ENCODE measurements around the gene IL12A.

DNA sequence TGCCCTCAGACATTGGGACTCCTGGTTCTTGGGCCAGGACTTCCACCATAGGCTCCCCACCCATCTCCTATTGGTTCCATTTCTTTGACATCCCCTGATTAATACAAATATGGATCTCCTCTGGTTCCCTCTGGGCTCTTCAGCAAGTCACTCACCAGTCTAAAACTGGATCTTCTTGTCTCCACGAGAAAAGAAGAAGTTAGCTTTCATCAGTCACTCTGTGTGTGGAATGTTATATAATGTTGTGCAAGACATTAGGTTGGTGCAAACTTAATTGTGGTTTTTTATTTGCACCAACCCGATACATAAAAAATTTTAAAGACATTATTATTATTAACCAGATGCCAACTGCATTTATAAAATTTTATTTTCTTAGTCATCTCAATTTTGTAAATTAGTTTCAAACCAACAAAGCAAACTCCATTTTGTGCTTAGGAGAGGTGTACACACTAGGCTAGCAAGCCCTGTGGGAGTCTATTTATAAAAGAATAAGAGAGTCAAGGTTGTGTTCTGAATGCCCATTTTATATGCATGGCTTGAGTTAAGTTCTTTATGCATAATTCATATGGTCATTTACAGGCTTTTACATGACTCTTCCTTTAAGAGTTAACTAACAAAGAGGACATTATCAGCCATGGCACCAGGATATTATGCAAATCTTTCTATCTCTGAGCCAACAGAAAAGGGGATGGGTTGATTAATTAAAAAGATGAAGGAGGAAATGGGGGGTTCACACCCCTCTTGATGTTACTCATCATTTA, 35.1 kb upstream of the IL12A start:
- TF ChIP-seq, protein P1, sequence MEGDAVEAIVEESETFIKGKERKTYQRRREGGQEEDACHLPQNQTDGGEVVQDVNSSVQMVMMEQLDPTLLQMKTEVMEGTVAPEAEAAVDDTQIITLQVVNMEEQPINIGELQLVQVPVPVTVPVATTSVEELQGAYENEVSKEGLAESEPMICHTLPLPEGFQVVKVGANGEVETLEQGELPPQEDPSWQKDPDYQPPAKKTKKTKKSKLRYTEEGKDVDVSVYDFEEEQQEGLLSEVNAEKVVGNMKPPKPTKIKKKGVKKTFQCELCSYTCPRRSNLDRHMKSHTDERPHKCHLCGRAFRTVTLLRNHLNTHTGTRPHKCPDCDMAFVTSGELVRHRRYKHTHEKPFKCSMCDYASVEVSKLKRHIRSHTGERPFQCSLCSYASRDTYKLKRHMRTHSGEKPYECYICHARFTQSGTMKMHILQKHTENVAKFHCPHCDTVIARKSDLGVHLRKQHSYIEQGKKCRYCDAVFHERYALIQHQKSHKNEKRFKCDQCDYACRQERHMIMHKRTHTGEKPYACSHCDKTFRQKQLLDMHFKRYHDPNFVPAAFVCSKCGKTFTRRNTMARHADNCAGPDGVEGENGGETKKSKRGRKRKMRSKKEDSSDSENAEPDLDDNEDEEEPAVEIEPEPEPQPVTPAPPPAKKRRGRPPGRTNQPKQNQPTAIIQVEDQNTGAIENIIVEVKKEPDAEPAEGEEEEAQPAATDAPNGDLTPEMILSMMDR (IDR thresholded peaks at IDR 0.05; ENCODE audit: insufficient read depth, low read length, poor library complexity, severe bottlenecking): no peak
- TF ChIP-seq EZH2phosphoT487 (conservative IDR thresholded peaks at IDR 0.05; ENCODE audit: low read length): no peak
